ENCODE data around the gene THSD7A.

Gene THSD7A

GRCh38 chr7:11702938-11703337 is 129.1 kb downstream of the THSD7A start:
- DNase-seq: no peak

DNA sequence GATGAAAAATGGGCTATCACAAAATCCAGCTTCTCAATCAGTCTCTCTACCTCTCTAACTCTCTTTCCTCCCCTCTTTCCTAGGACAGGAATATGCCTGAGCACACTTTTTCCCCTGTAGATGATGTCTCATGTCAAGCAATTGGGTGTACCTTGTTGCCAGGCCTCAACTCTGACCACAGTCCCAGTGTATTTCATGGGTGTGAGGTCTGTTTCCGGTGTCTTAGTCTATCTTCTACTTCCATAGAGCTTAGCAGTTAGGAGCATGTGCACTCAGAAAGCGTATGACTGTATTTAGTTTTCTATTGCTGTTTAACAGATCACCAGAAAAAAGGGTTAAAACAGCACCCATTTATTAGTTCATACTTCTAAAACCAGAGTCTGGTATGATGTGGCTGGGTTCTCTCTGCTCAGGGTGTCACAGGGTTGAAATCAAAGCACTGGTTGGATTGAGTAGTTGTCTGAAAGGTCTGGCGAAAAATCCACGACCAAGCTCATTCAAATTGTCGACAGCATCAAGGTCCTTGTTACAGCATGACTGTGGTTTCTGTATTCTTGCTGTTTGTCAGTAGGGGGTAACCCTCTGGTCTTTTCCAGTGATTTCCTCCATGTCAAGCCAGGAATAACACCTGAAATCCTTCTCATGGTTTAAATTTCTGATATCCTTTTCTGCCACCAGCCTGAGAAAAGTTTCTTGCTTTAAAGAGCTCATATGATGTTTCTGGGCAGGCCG is 130.0 kb downstream of the THSD7A start:
- no peak for DNase-seq

DNA sequence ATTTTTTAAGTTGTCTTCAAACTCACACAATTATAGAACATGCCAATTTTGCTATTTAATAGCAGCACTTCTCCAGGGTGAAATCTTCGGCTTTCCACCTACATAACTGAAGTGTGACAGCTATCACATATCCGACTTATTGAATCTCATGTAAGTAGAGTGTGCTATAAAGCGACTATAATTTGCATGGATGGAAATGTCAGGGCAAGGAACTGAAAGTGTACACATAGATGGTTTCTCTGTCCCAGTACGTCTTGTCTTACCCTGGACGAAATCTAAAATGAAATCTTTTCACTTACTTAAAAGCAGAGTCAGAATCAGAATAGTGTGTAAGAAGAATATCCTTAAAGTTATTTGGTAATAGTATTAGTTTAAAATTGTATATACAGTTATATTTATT is 132.3 kb downstream of the THSD7A start:
- DNase-seq: no peak

GRCh38 chr7:11698384-11698871 is 133.6 kb downstream of the THSD7A start:
- no peak for DNase-seq

GRCh38 chr7:11690395-11690794 is 141.6 kb downstream of the THSD7A start:
- DNase-seq: no peak

- DNase-seq: peak; percentile 3 to 21
Observed at GRCh38 chr7:11689096-11689495, 142.9 kb downstream of the THSD7A start.

DNA sequence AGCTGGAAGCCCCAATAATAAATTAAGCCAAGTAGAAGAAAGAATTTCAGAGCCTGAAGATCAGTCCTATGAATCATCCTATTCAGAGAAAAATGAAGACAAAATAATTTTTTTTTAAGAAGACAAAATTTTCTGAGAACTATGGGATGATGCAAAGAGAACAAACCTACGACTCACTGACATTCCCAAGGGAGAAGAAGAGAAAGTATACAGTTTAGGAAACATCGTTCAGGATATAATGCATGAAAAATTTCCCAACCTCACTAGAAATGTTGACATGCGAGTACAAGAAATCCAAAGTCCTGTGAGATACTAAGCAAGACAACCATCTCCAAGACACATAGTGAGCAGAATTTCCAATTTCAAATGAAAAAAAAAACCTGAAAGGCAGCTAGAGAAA is 150.5 kb downstream of the THSD7A start:
- DNase-seq: no peak

DNA sequence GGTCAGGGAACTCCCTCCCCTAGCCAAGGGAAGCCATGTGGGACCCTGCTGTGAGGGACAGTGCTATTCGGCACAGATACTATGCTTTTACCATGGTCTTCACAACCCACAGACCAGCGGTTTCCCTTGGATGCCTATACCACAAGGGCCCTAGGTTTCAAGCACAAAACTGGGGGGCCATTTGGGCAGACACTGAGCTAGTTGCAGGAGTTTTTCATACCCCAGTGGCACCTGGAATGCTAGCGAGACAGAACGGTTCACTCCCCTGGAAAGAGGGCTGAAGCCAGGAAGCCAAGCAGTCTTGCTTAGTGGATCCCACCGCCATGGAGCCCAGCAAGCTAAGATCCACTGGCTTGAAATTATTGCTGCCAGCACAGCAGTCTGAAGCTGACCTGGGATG is 156.8 kb downstream of the THSD7A start:
- DNase-seq: no peak

DNA sequence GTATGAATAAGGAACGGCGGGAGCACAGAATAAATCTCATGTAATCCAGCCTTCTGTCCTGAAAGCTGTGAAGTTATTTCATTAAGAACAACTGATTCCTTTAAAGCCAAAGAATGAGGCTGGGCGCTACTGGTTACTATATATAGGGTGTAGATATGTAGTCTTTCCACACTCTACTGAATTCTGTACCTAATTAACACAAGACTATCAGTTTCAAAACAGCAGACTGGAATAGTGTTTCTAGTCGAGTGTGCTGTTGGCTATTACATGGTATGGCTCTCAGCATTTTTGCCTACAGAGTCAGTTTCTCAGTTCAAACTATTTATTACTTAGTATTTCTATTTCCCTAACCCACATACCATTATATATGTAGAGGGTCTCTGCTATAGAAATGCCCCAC is 163.3 kb downstream of the THSD7A start:
- no peak for DNase-seq

- no peak for DNase-seq
Observed at GRCh38 chr7:11667810-11668185, 164.2 kb downstream of the THSD7A start.

GRCh38 chr7:11667071-11667809 is 164.8 kb downstream of the THSD7A start:
- no peak for DNase-seq

- DNase-seq: no peak
Observed at GRCh38 chr7:11665357-11665756, 166.6 kb downstream of the THSD7A start.

DNA sequence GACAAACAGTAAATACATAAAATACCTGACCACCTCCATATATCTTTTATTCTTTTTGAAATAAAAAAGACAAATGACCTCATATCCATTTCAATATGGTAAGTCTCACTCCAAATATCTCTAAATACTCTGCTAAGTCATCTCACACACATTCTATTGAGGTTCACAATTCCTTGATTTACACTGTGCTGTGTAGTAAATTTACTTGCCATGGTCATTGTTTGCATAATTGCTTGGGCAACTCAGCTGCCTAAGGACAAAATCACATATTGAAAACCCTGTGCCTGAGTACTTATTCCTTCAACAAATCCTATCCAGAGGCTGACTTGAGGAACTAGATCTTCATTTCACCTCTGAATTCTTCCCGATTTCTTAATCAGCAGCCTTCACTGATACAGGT is 176.4 kb downstream of the THSD7A start:
- DNase-seq: no peak

DNA sequence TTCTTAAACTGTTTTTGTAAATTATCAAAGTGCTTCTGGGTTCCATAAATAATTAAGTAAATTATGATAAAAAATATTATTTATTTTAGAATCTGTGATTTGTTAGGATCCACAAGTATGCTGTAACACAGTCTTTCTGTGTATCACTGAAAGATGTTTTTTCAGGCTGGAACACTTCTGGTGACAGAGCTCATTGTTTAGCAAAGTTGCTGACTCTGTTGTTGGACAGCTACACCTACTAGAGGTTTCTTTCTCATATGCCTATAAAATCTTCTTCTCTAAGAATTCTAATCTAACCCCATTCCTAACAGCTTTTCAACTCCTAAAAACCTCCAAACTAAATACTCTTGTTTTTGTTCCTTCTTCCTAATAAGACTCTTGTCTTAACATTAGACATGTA is 176.8 kb downstream of the THSD7A start:
- DNase-seq: no peak

DNA sequence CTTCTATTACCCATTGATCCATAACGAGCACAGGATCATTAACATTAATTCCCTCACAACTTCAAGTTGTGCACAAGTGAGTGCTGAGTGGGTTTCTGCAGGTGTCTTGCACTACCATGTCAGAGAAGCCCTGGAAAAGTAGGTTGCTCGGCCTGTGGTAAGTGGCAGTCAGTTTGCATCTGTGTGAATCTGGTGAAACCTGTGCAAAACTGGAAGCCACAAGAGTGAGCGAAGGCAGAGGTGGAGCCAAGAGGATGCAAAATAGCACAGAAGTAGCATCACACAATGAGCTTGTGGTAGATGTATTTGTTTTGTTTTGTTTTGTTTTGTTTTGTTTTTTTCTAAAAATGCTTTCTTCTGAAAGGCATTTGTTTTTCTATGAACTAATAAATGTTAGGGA is 181.5 kb downstream of the THSD7A start:
- DNase-seq: no peak

DNA sequence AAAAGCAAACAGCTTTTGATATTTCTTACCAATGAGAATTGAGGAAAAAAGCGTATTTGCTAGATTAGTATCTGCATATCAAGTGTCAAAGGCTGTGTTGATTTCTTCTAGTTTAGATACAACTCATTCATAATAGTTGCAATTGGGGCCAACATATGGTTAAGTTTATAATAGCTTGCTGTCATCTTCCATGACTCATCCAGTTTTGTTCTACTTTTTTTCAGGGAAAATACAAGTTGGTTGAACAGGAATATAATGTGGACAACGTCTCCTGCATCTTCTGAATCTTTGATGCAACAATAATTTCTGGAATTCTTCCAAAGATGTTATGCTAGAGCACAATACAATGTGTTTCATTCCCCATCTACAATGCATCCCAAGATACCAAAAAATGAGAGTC is 182.0 kb downstream of the THSD7A start:
- no peak for DNase-seq

DNA sequence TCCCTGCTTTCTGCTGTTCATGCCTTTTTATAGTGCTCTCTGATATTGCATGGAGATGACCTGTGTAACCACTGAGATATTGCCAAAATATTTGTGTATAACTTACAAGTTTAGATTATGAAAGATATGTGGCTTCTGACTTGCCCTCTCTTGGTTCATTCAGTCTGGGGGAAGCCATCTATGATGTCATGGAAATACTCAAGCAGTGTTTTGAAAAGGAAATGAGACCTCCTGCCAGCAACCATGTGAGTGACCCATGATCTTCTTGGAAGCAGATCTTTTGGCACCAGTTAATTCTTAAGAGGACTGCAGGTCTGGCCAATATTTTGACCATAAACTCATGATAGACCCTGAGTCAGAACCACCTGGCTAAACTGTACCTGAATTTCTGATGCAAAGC is 183.0 kb downstream of the THSD7A start:
- no peak for DNase-seq

DNA sequence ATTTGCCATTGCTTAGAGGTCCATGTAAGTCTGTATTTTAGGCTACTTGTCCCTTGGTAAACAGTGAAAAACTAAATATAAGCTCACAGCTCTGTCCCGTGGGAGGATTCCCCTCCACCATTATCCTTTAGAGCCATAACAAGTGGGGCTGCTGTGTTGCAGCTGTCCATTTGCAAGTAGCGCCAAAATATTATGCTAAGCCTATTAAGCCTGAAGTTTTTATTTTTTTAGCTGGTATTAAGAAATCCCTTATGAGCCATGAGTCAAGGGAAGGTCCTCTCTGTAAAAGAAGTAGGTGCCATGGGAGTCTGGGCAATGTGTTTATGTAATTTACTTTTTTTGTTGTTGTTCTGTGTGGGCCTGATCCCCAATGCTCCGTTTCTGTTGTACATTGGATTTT is 183.9 kb downstream of the THSD7A start:
- no peak for DNase-seq

- DNase-seq: no peak
Observed at GRCh38 chr7:11642841-11643240, 189.2 kb downstream of the THSD7A start.

DNA sequence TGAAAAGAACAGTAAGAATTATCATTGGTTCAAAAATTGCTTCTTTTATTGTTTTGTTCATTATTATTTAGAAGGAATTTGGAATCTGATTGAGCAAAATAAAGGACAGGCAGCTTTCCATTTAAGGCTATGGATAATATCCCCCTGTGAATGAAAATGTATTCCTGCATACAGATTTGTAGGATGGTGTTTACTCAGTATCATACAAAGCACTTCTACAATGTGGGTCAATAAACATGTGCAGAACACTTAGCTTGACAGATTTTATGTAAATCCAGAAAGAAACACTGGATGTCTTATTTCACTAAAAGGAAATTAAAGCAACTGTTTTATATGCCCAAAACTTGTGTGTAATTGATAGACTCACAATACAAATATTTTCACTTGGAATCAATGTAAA is 189.7 kb downstream of the THSD7A start:
- DNase-seq: no peak

DNA sequence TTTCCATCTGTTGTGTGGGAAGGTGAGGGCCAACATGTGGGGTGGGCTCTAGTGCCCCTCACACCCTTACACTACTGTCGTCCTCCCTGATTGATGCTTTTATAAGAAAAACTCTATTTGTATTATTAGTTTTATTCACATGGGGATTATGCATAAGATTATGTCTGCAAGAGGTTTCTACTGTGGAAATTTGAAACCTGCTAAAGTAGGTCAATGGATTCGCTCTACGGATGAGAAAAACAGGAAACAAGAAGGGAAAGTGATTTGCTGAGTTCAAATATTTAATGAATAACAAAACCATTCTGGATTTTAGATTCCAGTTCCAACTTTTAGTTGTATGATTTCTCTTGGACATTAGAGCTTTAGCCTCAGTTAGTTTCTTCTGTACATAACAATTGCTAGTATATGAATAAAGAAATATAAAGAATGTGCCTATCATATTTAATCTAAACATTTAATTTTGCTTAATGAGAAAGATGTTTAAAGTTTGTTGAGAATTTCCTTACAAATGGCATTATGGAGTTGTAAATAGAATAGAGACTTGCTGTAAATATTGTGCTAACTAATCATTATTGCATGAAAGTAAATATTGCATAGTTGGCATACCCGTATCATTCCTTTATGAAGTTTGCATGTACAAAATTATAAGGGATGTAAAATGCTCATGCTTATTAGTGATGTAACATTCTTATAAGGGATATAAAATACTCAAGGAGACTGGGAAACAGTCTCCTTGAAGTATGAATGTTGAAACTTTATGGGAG is 193.8 kb downstream of the THSD7A start:
- no peak for DNase-seq

DNA sequence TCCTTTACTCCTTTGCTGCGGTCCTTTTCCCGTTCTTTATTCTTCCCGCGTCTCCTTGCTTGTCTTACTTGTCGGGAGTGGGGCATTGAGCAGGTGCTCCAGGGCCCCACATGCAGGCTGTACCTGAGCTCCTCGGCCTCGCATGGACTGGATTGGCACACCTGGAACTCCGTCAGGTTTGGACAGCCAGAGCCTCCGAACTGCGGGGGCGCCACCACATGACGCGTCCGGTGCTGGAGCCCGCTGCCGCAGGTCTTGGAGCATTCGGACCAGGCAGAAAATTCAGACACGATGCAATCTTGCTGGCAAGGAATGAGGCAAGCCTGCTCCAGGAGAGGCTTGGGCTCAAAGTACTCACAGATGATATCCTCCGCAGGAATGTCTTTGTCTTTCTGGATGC is 195.7 kb downstream of the THSD7A start:
- no peak for DNase-seq

GRCh38 chr7:11633310-11633709 is 198.7 kb downstream of the THSD7A start:
- no peak for DNase-seq

DNA sequence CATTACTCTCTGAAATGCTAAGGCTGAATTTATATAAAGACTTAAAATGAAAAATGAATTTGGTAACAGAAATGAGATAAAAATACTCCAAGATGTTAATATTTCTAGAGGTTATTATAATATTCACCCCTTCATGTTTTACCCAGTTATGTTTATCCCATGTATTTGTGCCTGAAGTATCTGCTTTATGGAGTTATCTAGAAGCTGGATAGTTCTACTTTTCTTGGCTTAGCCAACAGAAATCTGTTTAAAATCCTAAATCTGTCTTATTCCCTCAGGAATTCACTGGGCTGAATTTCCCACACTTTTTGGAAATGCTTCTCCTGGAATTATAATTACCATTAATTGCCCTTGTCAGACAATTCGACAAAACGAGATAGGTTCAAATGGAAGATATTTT is 201.6 kb downstream of the THSD7A start:
- no peak for DNase-seq

Measured in Kasumi-1 (cell line).